GM06990 (cell line): ENCODE measurements around the gene PPP1R13L.

Experiments
- DNase-seq: peaks from one replicate; pipeline ENCODE4 v3.0.0-alpha.2; 2011; ENCODE audit not compliant: insufficient read length; ENCODE audit errors: extremely low read depth
- H3K27me3 ChIP-seq: replicated peaks from 2 replicates; pipeline ENCODE4 v1.6.0; 2011; ENCODE audit warnings: low read length; ENCODE audit not compliant: control insufficient read depth, insufficient read depth
- H3K36me3 ChIP-seq: 2 replicates; pipeline ENCODE4 v1.5.1; 2011; ENCODE audit warnings: low read length; ENCODE audit not compliant: control insufficient read depth, insufficient read depth
- H3K4me3 ChIP-seq: replicated peaks from 2 replicates; pipeline ENCODE4 v1.5.1; 2011; ENCODE audit warnings: low read depth, mild to moderate bottlenecking, control low read depth, low read length
- TF ChIP-seq, protein P1 (sequence below): IDR thresholded peaks from 2 replicates; pipeline ENCODE4 v1.5.1; 2011; ENCODE audit warnings: low read length, control low read depth, mild to moderate bottlenecking, inconsistent platforms; ENCODE audit not compliant: insufficient read depth, poor library complexity, severe bottlenecking

The PPP1R13L gene, protein sequence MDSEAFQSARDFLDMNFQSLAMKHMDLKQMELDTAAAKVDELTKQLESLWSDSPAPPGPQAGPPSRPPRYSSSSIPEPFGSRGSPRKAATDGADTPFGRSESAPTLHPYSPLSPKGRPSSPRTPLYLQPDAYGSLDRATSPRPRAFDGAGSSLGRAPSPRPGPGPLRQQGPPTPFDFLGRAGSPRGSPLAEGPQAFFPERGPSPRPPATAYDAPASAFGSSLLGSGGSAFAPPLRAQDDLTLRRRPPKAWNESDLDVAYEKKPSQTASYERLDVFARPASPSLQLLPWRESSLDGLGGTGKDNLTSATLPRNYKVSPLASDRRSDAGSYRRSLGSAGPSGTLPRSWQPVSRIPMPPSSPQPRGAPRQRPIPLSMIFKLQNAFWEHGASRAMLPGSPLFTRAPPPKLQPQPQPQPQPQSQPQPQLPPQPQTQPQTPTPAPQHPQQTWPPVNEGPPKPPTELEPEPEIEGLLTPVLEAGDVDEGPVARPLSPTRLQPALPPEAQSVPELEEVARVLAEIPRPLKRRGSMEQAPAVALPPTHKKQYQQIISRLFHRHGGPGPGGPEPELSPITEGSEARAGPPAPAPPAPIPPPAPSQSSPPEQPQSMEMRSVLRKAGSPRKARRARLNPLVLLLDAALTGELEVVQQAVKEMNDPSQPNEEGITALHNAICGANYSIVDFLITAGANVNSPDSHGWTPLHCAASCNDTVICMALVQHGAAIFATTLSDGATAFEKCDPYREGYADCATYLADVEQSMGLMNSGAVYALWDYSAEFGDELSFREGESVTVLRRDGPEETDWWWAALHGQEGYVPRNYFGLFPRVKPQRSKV

DNA sequence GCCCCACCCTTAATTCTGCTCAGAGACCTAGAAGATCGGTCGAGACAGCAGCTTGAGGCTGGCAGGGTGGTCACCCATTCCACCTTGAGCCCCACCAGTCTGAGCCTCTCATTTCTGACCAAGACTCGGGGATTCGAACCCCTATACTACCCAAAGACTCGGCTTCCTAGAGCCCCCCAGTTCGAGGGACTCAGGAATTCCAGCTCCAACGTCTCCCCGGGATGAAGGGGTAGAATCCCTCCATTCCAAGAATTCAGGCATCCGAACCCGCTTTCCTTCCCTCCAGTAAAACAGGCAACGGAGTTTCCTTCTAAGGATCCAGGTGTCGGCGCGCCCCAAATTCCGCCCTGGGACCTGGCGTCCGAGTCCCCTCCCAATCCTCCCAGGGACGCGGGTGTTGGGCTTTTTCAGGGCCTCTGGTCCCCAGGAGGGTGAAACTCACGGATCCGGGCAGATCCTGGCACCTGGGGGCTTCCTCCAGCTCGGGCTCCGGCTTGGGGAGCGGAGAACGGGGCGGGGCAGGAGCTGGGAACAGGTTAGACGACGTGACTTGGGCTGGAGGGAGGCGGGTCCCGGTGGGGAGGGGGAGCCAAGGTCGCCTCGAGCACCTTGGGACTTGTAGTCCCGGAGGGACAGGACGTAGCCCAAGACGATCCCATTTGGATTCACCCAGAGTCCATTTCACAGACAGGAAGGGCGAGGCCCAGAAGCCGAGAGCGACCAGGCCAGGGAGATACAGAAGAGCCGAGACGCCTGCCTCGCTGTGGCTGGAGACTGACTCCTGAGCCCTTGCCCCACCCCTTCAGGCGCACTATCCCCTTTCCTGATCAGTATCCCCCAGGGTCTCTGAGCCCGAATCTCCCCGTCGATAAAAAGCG, at the start of gene PPP1R13L:
Gene PPP1R13L, minus strand, starts transcription at position 513 of the 878 bp plus-strand sequence. CDS start 6,751 bp downstream, outside the sequence.
- peak within 1 kb of the TSS; percentile 88 for H3K4me3 ChIP-seq
- no peak for DNase-seq
- TF ChIP-seq, protein P1, sequence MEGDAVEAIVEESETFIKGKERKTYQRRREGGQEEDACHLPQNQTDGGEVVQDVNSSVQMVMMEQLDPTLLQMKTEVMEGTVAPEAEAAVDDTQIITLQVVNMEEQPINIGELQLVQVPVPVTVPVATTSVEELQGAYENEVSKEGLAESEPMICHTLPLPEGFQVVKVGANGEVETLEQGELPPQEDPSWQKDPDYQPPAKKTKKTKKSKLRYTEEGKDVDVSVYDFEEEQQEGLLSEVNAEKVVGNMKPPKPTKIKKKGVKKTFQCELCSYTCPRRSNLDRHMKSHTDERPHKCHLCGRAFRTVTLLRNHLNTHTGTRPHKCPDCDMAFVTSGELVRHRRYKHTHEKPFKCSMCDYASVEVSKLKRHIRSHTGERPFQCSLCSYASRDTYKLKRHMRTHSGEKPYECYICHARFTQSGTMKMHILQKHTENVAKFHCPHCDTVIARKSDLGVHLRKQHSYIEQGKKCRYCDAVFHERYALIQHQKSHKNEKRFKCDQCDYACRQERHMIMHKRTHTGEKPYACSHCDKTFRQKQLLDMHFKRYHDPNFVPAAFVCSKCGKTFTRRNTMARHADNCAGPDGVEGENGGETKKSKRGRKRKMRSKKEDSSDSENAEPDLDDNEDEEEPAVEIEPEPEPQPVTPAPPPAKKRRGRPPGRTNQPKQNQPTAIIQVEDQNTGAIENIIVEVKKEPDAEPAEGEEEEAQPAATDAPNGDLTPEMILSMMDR = no peak
- H3K36me3 ChIP-seq = no peaks in the 10 kb centered on the region
- no peaks in the 10 kb centered on the region for H3K27me3 ChIP-seq

DNA sequence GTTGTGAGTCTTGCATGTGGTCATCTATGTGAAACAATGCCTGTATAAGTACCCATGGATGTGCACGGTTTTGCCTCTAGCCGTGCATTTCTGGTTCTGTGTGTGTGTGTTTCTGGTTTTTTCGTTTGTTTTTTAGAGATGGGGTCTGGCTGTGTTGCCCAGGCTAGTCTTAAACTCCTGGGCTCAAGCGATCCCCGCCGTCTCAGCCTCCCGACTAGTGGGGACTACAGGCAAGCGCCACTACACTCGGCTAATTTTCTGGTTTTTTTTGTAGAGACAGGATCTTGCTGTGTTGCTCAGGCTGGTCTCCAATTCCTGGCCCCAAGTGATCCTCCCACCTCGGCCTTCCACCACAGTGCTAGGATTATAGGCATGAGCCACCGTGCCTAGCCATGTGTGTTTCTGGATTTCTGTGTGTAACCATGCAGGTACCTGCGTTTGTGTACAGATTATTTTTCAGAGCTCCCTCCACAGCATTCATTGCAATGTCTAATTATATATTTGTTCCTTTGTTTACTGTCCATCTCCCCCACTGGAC, 47.0 kb upstream of the PPP1R13L start:
- Histone ChIP-seq H3K27me3 (no peaks in the 10 kb centered on the region), H3K4me3 (no peak overlapping the region), H3K36me3 (no peaks in the 10 kb centered on the region)
- TF ChIP-seq, protein P1 = no peak
- no peak for DNase-seq

DNA sequence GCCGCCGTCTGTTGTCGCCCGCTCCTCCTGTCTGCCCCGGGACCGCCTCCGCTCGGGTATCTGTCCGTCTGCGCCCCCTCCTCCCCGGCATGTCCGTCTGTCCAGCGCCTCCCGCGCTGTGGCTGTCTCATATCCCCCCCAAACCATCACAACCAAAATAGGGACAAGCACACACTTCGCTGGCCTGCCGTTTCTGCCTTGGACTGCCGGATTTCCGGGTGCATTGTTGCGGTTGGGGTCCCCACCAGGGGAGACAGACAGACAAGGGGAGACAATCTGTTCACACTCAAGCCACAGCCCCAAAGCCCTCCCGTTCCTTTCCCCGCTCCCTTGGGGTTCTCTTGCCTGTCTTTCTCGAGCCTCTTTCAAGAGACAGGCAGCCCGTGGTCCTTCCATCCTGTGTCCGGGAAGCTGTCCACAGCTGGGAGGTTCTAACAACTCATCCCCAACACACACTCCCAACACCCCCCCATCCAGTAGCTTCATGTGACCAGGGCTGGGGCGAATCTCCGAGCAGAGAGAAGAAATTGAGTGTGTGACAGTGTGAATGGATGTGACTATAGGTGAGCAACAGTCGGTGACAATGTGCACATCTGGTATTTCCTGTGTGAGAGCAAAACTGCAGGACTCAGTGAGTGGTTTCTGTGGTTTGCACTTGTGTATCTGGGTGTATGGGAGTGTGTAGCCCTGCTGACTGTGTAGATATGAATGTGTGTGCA, 46.4 kb upstream of the PPP1R13L start:
- H3K36me3 ChIP-seq = no peaks in the 10 kb centered on the region
- H3K27me3 ChIP-seq = no peaks in the 10 kb centered on the region
- TF ChIP-seq, protein P1 = no peak
- peak overlapping the region; percentile 74 for H3K4me3 ChIP-seq
- peak; percentile 54 for DNase-seq

DNA sequence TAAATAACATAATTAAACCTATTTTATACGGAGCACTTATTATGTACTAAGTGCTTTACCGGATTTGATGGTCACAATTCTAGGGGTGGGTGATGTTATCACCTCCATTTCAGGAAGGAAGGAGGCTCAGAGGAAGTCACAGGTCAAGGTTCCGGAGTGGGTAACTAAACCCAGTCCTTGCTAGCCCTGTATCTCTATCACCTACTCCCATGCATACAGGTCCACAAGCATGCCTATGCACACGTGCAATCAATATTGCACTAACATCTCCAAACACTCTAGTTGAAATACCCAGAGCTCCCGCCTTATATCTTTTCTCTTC, 45.1 kb upstream of the PPP1R13L start:
- no peak for DNase-seq
- no peaks in the 10 kb centered on the region for H3K36me3 ChIP-seq
- H3K4me3 ChIP-seq = peak overlapping the region; percentile 56
- H3K27me3 ChIP-seq = no peaks in the 10 kb centered on the region
- TF ChIP-seq, protein P1 = no peak

DNA sequence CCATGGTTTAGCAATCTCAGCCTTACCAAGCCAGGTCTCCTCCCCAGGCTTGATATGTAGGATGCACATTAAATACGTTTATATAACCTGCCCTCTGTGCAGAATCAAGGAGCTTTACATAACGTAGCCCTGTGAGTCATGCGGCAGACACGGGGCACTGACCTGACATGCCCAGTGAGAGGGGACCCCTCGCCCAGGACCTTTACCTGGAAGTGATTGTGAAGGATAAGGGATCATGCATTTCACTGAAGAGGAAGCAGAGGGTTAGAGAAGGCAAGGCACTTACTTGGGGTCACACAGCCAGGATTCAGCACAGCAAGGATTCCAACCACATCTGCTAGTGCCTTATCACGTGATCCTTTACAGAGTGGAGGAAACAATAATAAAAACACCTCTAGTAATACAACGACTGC, 44.0 kb upstream of the PPP1R13L start:
- Histone ChIP-seq H3K27me3 (no peaks in the 10 kb centered on the region), H3K4me3 (no peak overlapping the region), H3K36me3 (no peaks in the 10 kb centered on the region)
- DNase-seq = no peak
- TF ChIP-seq, protein P1 = no peak
